Heart left ventricle (tissue), 13 donors: ENCODE measurements around the gene COBL.

Experiments
- CTCF ChIP-seq, 12 donors: fragments of 200-600 bp; sonication (generic) in 4 of 12; IDR thresholded peaks; one replicate each; pipeline versions ENCODE4 v1.5.0 to v1.8.0; 2018 to 2022; ENCODE audit warnings: antibody characterized with exemption in 12 of 12, mild to moderate bottlenecking in 5 of 12
- POLR2A ChIP-seq, 2 donors: fragments of 450-650 bp; IDR thresholded peaks; one replicate each; pipeline ENCODE4 v1.6.1; 2017; ENCODE audit warnings: antibody characterized with exemption in 2 of 2, mild to moderate bottlenecking in 2 of 2, moderate library complexity in 2 of 2
- donor health status: ischemic (EF 13 %, LVEDD 7.1; RV severe dilation, severe dysfunction).
- donor health status: DM: no; HTN: yes; CAD: no.
- donor health status: DM: no; HTN: no; CAD: no.
- donor health status: ischemic (EF 25% LVEDD 6.9; RV normal size, moderate dysfunction).
- donor health status: ischemic (EF 25% LVEDD 5.7; RV mildly dilated, moderate dysfunction).
- donor health status: ischemic (EF 35%, LVEDD 5.7; RV mildly dilated, moderate dysfunction).
- donor health status: nonischemic (EF 11% LVEDD 7.7; RV severe dilation, severe dysfunction).
- donor health status: DM: yes; HTN: yes; CAD: no.
- donor health status: PGD.
- donor health status: ischemic (EF 29% LVEDD 5.4; RV normal size, mild dysfunction).
- donor health status: nonischemic (EF 23%, LVEDD 6.1; RV moderate dilation, normal function).

- TF ChIP-seq CTCF (IDR thresholded peaks at IDR 0.05) (no peak), POLR2A (IDR thresholded peaks at IDR 0.05) (no peak)
Observed at GRCh38 chr7:51237446-51238133, 79.0 kb downstream of the COBL start.
